Measurements from ENCODE around the gene KIAA0513. TPM values are rescaled to one million over a fixed set of nuclear protein-coding genes. Genes with fewer than 3 reads are reported as not detected.

The KIAA0513 gene
- total and polyA plus RNA-seq, 2 of the 13 experiments (the other 11 are each of a cell fraction or from before 2014, with no cell fraction given) = 1.8 TPM

GRCh38 chr16:85141491-85142128, 114.0 kb downstream of the KIAA0513 start (continued):
- TF ChIP-seq CSRNP1 (CRISPR knock-in tag; IDR thresholded peaks at IDR 0.05) (no peak), EED (CRISPR knock-in tag; IDR thresholded peaks at IDR 0.05) (no peak), ZNF619 (CRISPR knock-in tag; IDR thresholded peaks at IDR 0.05) (no peak), PHF21A (CRISPR knock-in tag; IDR thresholded peaks at IDR 0.05) (no peak), GABPA (IDR thresholded peaks at IDR 0.05; ENCODE audit: low read depth, low read length) (no peak), GABPA (CRISPR knock-in tag; IDR thresholded peaks at IDR 0.05; ENCODE audit: low read depth) (no peak), ZFAT (CRISPR knock-in tag; conservative IDR thresholded peaks at IDR 0.05) (no peak), MATR3 (CRISPR knock-in tag; IDR thresholded peaks at IDR 0.05) (no peak), UBTF (CRISPR knock-in tag; IDR thresholded peaks at IDR 0.05) (0 out of 2 replicates have a peak, but pooled peaks have one; percentile 44), ZNF225 (CRISPR knock-in tag; IDR thresholded peaks at IDR 0.05) (no peak), PRMT3 (CRISPR knock-in tag; IDR thresholded peaks at IDR 0.05; ENCODE audit: borderline replicate concordance, low read depth) (no peak), ZNF546 (CRISPR knock-in tag; conservative IDR thresholded peaks at IDR 0.05) (no peak; the same call in 1 of the 2 replicates), ZFP36 (IDR thresholded peaks at IDR 0.05; ENCODE audit: borderline replicate concordance, low read depth, low read length, partially characterized antibody) (no peak), FOXK2 (IDR thresholded peaks at IDR 0.05) (no peak), DBP (CRISPR knock-in tag; IDR thresholded peaks at IDR 0.05; ENCODE audit: not compliant biosample characterization) (peak; percentile 63), PATZ1 (CRISPR knock-in tag; IDR thresholded peaks at IDR 0.05) (peak; percentile 35; the same call in 1 of the 2 replicates), ZNF44 (CRISPR knock-in tag; IDR thresholded peaks at IDR 0.05) (0 out of 2 replicates have a peak, but pooled peaks have one; percentile 27), ZC3H4 (CRISPR knock-in tag; IDR thresholded peaks at IDR 0.05; ENCODE audit: borderline replicate concordance) (no peak), ZNF710 (CRISPR knock-in tag; IDR thresholded peaks at IDR 0.05; ENCODE audit: borderline replicate concordance) (peak; percentile 33; the same call in 1 of the 2 replicates)

Measured in HepG2 (cell line).